ENCODE results near the gene ANAPC10. TPM values are rescaled to one million over a fixed set of nuclear protein-coding genes. Genes with fewer than 3 reads are reported as not detected.
A peak's percentile ranks its signal among the peaks of the same experiment; 100 is the strongest.

ANAPC10 gene
- total and polyA plus RNA-seq, 3 donors from 2014 or later = 40.1 to 52.6 (median 45.4) TPM

DNA sequence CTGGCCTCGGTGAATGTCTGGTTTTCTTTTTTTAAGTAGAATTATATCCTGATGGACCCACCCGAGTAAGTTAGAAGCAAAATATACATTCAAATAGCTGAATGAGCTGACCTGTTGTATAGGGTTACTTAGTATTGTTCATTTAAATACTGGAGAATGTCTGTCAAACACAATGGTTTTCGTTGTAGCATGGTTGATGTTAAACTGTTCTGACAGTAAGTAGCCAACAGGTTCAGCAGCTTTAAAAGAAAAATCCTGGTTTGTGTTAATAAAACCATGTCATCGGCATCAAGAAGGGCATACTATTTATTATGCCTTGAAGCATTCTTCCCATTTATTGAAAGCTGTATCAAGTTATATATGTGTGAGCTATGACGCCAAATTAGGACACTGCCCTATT is 149.6 kb downstream of the ANAPC10 start:
- DNase-seq = no peak
- peaks cover 6% of the 10 kb centered on the region for H3K4me1 ChIP-seq
- peak overlapping the region in 1 of 2 donors; percentile 50 for H3K27ac ChIP-seq
- intact Hi-C loops (cut with DNase I; ENCODE audit: low total_unique reads) = no loop called here
- no peaks in the 10 kb centered on the region for H3K9me3 ChIP-seq
- H3K27me3 ChIP-seq = no peaks in the 10 kb centered on the region
- TF ChIP-seq CTCF (IDR thresholded peaks at IDR 0.05) (no peak), POLR2A (IDR thresholded peaks at IDR 0.05) (no peak)
- 76 to 80% methylated on average over 5 of the region's 5 CpGs for WGBS, 2 donors
- no peaks in the 10 kb centered on the region for H3K36me3 ChIP-seq (ENCODE audit: low read depth, missing control alignments)
- no peak overlapping the region for H3K4me3 ChIP-seq

DNA sequence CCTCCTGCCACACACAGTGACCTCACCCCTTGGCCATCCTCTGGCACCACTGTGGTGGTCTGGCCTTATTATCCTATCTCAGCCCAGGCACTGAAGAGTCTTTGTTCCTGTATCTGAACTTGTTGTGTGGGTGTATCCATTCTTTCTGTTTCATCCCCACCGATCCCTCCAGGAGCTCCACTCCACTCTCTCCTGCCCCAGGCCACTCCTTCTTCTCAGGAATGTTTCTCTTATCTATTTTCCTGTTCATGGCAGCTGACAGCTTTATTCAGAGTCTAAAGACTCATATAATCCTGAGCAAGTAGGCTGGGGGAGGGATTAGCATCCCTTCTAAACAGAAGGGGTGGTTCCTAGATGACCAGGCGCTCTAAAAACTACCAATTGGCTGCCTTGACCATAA is 150.0 kb downstream of the ANAPC10 start:
- peak; percentile 80 for DNase-seq
- Histone ChIP-seq H3K9me3 (no peaks in the 10 kb centered on the region), H3K4me1 (peaks cover 6% of the 10 kb centered on the region), H3K27ac (peak overlapping the region in 1 of 2 donors; percentile 50), H3K36me3 (ENCODE audit: low read depth, missing control alignments) (no peaks in the 10 kb centered on the region), H3K27me3 (no peaks in the 10 kb centered on the region), H3K4me3 (no peak overlapping the region)
- TF ChIP-seq CTCF (IDR thresholded peaks at IDR 0.05) = no peak
- intact Hi-C loops (cut with DNase I; ENCODE audit: low total_unique reads) = no loop called here
- WGBS, 2 donors = 52 to 69% methylated on average over 2 of the region's 2 CpGs

Other genes starting within 250 kb of the ANAPC10 start
- 10 to 100 TPM; 73.2 to 80.1 TPM for gene ABCE1, start 115 bp upstream of the ANAPC10 start, total RNA-seq
- 34.0 TPM for gene ABCE1, start 115 bp upstream of the ANAPC10 start, polyA plus RNA-seq (ENCODE audit: insufficient read depth, low read depth, low replicate concordance)
- 10 to 100 TPM; 90.9 to 93.9 TPM for gene OTUD4, start 82.4 kb upstream of the ANAPC10 start, total RNA-seq
- 68.8 TPM for gene OTUD4, start 82.4 kb upstream of the ANAPC10 start, polyA plus RNA-seq (ENCODE audit: insufficient read depth, low read depth, low replicate concordance)